ENCODE results near the gene STAC.

The STAC gene

DNA sequence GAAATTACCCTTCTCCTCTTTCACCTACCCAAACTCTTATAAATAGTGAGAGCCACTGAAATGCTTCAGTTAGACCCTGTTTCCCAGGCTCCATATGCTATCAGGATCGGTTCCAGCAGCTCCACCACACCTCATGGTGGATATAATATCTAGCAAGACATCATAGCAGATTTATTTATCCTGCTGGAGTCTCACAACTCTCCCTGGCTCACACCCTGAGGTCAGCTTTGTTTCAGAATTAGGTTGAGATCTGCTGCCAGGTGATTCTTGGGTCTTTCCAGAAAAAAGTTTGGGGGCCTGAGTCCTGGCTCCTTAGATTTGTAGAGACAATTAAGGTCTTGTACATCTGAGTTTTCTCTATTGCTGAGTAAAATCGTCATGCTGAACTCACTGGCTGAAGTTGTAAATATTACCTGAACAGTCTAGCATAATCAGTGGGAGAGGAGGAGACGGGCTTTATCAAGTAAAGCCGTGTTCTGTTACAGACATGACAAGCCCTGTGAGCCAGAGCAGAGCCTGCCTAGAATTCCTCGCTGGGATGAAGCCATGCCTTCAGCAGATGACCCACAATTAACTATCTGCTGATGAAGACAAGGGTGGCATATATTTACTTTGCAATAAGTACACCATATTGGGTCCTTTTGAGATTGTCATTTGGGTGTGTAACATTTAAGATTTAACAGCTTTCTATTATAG is 131.6 kb downstream of the STAC start:
- in situ Hi-C loops (cut with MboI; ENCODE audit: low sequenced_read_pairs) = no loop called here

DNA sequence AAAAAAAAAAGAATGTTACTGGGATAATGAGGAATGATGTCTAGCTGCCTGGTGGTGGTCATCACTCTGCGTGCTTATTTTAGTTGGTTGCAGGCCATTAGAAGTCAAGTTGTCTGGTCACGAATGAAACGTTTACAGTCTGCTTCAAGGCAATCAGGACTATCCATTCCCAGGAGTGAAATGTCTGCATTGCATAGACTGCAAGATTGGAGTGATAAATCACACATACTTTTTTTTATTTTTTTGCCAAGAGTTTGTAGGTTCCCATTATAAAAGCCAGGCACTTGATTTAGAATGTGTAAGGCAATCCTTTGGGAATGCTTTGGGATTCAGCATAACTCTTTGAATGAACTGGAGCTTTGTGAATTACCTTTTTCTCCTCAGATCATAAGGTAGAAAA is 132.3 kb downstream of the STAC start:
- in situ Hi-C loops (cut with MboI; ENCODE audit: low sequenced_read_pairs) = no loop called here

DNA sequence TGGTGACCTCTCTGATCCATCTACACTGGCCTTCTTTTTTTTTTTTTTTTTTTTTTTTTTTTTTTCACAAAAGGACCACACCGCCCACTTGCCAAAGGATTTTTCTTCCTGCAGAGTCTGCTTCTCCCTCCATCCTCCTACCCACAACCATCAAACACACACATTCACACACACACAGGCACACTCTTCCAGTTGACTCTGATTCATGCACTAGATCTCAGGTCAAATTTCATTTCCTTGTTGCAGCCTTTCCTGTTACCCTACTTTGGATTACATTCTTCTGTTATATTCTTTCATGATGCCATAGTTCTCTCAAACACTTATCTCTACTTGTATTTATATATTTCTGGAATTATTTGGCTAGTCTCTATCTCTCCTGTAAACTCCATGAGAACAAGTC is 133.9 kb downstream of the STAC start:
- in situ Hi-C loops (cut with MboI; ENCODE audit: low sequenced_read_pairs) = no loop called here

DNA sequence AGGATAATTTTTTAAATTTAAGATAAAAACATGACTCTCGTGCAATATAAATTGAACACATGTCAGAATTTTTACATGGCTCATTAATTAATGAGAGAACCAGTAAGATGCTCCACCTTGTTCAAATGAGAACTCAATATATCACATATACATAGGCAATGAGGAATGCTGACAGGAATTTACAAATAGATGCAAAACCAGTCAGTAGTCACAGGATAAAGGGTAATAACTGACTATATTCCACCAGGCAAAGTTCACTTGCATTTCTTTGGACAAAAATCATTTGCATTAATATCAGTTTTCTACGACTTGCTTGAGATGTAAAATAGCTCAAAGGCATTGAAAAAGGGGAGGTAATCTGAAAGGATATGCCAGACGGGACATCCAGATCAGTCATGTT is 139.4 kb downstream of the STAC start:
- in situ Hi-C loops (cut with MboI; ENCODE audit: low sequenced_read_pairs) = no loop called here

DNA sequence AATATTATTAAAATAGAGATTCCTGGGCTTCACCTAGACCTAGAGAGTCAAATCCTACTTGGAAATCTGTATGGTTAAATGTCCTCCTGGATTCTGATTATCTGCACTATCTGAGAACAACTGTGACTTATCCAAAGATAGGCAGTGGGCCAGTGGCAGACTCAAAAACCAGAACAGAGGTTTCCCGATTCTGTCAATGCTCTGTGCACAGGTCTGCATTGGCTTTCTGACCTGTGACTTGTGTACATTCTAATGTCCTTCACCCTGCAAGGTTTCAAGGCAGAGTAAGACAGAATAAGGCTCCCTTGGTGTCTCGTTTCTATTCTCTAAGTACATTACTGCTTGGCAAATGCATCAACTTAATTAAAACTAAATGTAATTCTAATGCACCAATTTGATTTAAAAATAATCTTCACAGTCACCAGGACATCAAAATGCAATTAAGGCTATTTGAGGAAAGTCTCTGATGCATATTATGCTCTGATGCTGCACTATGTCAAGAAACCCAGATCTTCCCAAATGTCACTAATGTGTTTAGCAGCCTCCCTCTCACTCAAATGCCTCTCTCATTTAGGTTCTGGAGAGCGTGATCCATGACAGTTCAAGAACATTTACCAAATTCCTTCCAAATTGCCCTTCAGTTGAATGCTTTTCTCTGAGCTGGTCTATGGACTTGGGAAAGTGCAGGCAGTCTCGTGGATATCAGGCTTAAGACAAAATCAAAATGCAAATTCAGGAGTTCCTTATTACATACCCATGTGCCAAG is 140.1 kb downstream of the STAC start:
- in situ Hi-C loops (cut with MboI; ENCODE audit: low sequenced_read_pairs) = no loop called here

DNA sequence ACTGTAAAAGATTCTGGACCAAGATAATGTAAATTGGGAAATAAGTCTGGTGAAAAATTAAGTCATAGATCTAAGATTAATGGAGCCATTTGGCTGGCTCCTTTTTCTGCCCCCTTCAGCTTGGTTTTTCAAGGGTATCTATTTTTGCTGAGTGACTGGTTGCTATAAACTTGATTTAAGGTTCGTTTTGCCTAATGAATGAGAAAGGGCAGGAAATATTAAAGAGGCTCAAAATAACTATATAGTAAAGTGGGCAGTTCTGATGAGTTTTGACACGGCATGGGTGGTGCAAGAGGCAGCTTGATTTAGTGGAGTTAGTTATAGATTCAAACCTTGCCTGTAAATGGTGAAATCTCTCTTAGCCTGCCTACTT is 140.7 kb downstream of the STAC start:
- in situ Hi-C loops (cut with MboI; ENCODE audit: low sequenced_read_pairs) = no loop called here

DNA sequence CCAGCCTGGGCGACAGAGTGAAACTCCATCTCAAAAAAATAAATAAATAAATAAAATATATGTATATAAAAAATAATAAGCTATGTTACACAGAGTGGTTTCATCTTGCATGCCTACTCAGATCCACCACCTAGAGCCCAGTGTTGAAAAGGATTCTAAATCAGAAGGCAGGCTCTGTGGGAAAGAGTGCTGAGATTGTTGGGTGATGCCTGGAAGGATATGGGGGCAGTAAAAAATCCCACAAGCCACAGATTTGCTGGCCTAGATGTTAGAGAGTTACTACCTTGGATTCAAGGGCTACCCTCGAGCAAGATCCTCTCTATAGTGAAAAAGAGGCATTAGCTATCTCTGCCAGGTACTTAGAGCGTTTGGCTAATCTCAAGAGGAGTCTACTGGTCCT is 144.3 kb downstream of the STAC start:
- in situ Hi-C loops (cut with MboI; ENCODE audit: low sequenced_read_pairs) = no loop called here

DNA sequence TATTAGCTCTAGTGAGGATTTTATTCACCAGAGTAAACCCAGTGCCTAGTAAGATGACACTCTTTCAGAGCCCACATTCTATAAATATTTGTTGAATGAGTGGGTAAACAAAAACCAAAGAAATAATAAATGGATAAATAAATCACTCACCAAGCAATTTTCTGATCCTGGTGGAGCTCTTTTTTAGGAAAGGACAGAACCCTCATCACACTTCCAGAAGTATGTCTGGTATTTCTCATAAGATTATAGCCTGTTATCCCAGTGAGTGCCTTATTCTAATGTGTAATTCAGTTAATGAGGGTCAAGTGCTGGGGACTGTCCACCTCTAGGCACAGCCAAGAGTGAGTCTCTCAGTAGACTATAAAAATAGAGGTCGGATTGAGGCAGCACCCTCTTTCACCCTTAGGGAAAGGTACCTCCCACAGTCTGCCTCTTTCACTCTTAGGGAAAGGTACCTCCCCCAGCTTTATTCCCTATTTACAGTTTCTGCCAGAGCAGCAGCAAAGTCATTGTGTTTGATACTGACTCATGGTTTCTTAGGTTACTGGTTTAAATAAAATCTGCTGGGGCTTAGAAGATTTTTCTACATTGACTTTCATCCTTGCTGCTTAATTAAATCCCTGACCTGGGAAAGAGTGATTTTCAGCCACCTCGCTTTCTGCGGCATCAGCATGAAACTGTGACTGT is 145.0 kb downstream of the STAC start:
- in situ Hi-C loops (cut with MboI; ENCODE audit: low sequenced_read_pairs) = no loop called here

DNA sequence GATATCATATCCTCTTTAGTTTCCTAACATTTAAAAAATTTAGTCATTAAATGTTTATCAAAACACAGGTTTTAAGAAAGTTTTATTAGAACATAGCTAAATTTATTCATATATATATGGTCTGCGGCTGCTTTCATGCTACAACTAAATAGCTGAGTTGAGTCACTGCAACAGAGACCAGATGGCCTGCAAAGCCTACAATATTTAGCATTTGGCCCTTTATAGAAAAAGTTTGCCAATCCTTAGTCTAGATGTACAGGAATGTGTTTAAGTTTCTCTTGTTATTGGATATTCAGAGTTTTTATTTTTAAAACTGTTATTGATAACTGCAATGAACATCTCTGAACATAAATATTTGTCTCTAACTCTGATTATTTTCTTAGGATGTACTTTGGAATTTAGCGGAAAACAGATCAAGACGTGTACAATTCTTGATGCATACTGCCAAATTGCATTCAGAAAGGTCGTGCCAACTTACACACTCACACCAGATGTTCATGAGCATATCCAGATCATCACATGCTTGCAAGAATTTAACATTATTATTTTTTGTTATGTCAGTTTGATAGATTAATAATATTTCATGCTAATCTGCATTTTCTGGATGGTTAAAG is 157.9 kb downstream of the STAC start:
- in situ Hi-C loops (cut with MboI; ENCODE audit: low sequenced_read_pairs) = no loop called here

DNA sequence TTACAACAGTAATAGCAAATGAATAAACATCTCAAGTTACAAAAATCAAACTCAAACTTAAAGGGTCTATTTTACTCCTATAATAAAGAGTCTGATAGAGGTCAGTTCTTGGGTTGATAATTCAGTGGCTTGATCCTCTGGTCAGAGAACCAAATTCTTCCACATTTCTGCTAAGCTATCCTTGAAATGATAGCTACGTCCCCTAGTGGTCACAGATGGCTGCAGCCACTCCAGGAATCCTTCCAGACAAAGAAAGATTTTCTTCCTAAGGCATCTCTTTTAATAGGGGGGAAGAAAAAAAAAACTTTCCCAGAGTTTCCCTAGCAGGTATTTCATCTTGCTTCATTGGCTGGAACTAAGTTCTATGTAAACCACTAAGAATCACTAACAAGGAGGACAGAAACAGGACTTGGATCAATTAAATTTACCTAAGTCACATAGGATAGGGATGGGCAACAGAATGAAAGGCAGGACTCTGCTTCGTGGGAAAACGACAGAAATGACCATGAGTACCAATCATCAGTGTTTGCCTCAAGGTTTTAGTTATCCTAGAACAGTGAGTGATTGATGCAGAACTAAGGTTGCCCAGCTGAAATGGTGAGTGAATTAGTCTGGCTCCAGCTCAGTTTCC is 160.7 kb downstream of the STAC start:
- in situ Hi-C loops (cut with MboI; ENCODE audit: low sequenced_read_pairs) = no loop called here

DNA sequence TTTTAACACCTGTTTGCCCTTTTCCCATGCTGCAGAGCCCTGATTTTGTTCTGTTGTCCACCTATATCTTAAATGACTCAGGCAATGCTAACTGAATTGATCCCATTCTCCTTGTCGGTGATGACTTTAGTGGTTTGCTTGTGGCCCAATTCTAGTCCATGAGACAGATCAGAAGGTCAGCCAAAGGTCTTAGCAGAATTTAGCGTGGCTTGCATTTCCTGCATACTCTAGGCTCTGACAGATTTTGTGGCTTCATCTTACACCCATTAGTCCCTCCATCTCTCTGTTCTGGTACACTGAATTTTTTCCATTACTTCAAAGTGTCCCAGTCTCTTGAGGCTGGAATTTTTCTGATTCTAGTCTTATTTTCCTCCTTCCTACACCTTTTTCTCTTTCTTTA is 161.9 kb downstream of the STAC start:
- in situ Hi-C loops (cut with MboI; ENCODE audit: low sequenced_read_pairs) = no loop called here

DNA sequence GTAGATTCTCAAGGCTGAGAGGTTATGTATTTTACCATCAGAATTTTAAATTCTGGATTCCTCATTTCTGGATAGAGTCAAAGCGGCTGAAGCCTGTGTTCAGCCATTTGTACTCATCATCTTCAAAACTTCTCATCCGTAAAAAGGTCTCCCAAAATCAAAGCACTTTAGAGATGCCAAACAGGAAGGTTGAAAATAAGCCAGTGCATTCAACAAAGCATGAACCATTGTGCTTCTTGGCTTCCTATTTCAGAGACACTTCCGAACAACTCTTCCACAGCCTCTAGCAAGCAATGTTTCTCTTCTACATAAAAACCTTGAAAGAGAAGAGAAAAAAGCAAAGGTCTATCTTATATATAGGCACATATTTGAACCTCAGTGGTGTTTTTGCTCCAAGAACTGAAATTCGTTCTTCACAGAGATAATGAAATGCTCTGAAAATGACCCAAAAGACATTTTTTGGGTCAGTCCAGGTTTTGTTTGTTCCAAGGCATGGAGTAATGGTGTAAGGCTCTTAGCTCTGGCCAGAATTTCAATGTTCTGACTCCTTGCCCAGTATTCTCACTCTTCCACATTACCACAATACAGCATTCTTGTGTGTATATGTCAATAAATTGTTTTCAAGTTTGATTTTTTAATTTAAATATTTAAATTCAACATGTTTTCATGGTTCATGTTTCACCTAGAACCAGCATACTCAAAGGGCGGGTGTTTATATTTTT is 163.1 kb downstream of the STAC start:
- in situ Hi-C loops (cut with MboI; ENCODE audit: low sequenced_read_pairs) = no loop called here

DNA sequence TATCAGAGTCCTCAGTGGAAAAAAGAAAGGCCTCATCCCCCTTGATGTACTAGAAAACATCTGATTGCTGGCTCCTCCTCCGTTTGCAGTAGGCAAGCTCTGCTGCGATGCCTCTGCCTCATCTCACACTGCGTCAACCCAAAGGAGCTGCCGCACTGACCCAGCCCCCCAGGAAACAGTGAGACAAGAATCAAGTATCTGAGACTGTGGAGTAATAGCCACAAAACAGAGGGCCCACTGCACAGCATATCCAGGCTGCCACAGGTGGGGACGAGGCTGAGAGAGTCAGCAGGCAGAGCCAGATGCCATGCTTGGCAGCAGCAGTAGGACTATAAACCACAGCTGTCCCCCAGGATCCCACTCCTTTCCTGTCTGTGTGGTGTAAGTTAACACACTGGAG is 165.9 kb downstream of the STAC start:
- in situ Hi-C loops (cut with MboI; ENCODE audit: low sequenced_read_pairs) = no loop called here

DNA sequence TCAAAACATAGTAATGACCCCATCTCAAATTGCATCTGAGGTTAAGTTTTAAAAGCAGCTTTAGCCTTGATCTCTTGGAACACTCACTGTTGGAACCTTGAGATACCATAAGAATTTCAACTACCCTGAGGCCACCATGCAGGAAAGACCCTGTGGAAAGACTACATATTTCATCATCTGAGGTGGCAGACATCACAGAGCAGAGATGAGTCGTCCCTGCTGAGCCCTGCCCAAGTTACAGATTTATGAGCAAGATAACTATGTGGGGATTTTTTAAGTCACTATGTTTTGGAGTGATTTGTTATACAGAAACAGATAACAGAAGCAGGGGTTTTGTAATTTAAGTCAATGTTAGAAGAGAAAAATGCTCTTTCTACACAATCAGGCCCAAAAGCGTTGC is 168.4 kb downstream of the STAC start:
- in situ Hi-C loops (cut with MboI; ENCODE audit: low sequenced_read_pairs) = no loop called here

DNA sequence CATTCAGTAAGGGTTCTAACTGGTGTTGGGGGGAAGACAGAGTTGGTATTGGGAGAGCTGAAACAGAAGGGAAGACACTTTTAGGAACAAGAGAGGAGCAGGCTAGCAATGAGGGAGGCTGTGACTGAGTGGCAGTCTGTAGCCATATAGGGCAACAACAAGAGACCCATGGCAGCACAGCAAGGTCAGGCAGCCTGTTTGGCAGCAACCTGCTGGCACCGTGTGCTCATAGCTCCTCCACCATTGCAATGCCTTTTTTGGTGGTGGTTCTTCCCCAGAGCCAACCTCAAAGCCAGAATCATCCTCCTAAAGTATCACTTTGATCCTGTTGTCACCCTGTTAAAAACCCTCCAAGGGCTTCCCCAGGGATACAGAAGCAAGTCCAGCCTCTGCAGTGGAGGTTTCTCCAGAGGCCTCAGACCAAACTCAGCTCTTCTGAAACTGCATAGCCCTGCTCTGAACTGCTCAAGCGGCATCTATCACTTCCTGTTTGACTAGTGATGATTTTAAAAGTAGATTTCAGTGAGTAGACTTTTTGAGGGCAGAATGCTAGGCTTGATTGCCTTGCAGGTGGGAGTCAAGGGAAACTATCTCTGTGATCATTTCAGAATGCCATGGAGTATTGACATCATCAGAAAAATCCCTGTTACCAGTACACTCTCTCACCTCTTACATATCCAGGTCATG is 176.9 kb downstream of the STAC start:
- in situ Hi-C loops (cut with MboI; ENCODE audit: low sequenced_read_pairs) = no loop called here

DNA sequence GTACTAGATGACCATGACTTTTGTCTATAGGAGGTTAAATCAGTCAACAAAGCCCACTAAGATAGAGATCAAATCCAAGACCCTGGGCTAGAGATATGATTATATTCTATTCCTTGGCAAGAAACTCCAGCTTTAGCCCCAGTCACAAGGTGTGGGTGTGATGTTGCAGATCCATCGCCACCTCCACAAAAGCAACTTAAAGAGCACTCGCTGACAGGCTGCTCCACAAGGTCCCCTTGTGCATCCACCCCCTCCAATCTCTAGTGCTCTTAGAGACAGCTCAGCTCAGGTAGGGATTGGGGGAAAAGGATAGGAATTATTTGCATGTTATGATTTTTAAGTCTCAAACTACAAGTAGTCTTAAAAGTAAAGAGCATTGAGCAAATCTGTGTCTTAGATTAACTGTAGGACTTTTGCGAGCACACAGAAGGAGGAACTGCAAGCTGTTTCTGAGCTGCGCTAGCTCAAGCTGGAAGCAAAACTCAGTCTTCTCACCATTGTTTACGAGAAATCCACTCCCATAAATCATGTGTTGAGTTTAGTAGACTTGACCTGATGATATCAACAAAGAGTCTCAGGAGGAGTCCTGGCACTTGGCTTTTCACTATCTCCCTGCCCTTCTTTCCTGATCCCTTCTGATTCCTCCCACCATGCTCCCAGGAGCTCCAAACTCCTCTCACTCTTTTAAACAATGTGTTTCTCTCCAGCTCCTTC is 177.6 kb downstream of the STAC start:
- in situ Hi-C loops (cut with MboI; ENCODE audit: low sequenced_read_pairs) = no loop called here

DNA sequence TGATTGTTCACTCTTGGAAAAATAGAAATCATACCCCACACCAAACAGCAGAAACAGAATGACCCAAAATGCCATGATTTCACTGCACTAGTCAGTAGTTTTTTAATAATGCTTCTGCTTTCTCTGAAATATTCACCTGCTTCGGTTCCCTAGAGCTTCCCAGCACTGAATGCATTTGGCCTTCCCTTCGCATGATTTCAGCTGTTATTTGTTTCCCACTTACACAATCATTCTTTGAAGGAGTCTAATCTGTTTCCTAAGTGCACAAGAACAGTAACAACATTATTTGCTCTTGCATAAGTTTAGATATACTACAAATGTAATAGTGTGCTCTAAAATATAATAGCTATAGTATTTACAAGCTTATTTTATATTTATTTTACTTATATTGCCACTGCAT is 178.7 kb downstream of the STAC start:
- in situ Hi-C loops (cut with MboI; ENCODE audit: low sequenced_read_pairs) = no loop called here

DNA sequence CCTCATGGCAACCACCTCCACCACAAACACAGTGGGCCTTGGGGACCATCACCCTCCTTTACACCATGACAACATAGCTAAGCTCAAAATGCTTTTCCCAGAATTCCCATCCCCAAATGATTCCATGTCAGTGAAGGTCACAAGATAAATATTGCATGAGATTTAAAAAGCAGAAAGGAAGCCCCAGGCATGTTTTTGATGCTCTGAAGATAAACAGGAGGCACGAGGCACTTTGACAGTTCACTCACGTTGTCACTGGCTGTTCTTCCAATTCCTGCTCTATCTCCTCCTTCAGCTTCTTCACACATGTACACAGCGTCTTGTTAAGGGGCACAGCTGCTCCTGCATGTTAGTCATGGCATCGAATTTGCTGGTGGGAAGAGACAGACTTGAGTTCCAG is 180.4 kb downstream of the STAC start:
- in situ Hi-C loops (cut with MboI; ENCODE audit: low sequenced_read_pairs) = no loop called here

DNA sequence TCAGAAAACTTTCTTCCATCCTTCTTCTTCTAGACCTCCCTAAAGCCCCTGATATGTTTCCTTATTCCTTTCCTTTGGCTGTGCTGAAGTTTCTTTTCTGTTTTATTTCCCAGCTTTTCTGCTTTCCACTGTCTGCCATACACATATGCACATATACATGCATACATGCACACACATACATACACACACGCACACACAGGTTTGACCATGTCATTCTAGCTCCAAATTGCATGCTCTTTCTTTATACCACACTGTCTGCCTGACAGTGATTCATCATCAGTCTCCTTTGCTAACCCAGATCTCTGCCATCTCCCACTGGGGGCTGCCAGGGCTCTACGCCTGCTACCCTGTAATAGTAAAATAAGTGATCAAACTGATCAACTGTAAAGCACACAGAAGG is 181.3 kb downstream of the STAC start:
- in situ Hi-C loops (cut with MboI; ENCODE audit: low sequenced_read_pairs) = no loop called here

Measured in hTERT RPE-1 (cell line).